PC-9 (cell line): ENCODE results near the gene AZU1. TPM values are rescaled to one million over a fixed set of nuclear protein-coding genes. Genes with fewer than 3 reads are reported as not detected.

Experiments used
- BruUV-seq: library from RNA; stranded (reverse); fragments of 400-500 nt; replicated peaks from 2 replicates; lab custom pipeline; 2021; lab: Mats Ljungman, UMichigan
- CTCF ChIA-PET: fragments of 300-600 bp; sonication (Branson Sonifier 250); formaldehyde crosslinking; loops from one replicate; lab custom pipeline; 2022; ENCODE audit warnings: antibody characterized with exemption; lab: Charles Lee
- POLR2A ChIA-PET: fragments of 300-600 bp; sonication (Branson Sonifier 250); formaldehyde crosslinking; loops from one replicate; lab custom pipeline; 2022; ENCODE audit warnings: antibody characterized with exemption; ENCODE audit not compliant: unreplicated experiment; lab: Charles Lee
- DNase-seq, 2 experiments: peaks; one replicate each; pipeline versions ENCODE4 v3.0.0 to v3.0.0-alpha.2; 2015 to 2022; ENCODE audit warnings: mixed read lengths in 1 of 2
- H2AFZ ChIP-seq: fragments of 200-600 bp; sonication (generic); 2 replicates; pipeline ENCODE4 v1.8.1; 2017; ENCODE audit warnings: antibody characterized with exemption
- H3F3A ChIP-seq: fragments of 200-600 bp; sonication (generic); 2 replicates; pipeline ENCODE4 v1.8.1; 2017; ENCODE audit warnings: antibody characterized with exemption, mild to moderate bottlenecking, low read depth; ENCODE audit not compliant: insufficient read depth
- H3K27ac ChIP-seq: fragments of 200-600 bp; sonication (generic); 2 replicates; pipeline ENCODE4 v1.6.1; 2016; ENCODE audit warnings: mixed run types
- H3K27me3 ChIP-seq: fragments of 200-600 bp; sonication (generic); 2 replicates; pipeline ENCODE4 v1.6.1; 2016; ENCODE audit warnings: low read depth, mixed run types; ENCODE audit not compliant: insufficient read depth
- H3K36me3 ChIP-seq: fragments of 200-600 bp; sonication (generic); 2 replicates; pipeline ENCODE4 v1.6.1; 2016; ENCODE audit warnings: low read depth, mixed run types
- H3K4me1 ChIP-seq: fragments of 200-600 bp; sonication (generic); replicated peaks from 2 replicates; pipeline ENCODE4 v1.6.1; 2016; ENCODE audit warnings: mixed run types; ENCODE audit not compliant: insufficient read depth
- H3K4me2 ChIP-seq: fragments of 200-600 bp; sonication (generic); 2 replicates; pipeline ENCODE4 v1.6.1; 2017; ENCODE audit warnings: mixed run types
- H3K4me3 ChIP-seq: fragments of 200-600 bp; sonication (generic); 2 replicates; pipeline ENCODE4 v1.6.1; 2016; ENCODE audit warnings: mixed run types
- H3K79me2 ChIP-seq: fragments of 200-600 bp; sonication (generic); 2 replicates; pipeline ENCODE4 v1.6.1; 2017; ENCODE audit warnings: low read depth, mixed run types
- H3K9me2 ChIP-seq: fragments of 200-600 bp; sonication (generic); 2 replicates; pipeline ENCODE4 v1.8.1; 2017; ENCODE audit warnings: mild to moderate bottlenecking; ENCODE audit not compliant: insufficient read depth
- H3K9me3 ChIP-seq: fragments of 200-600 bp; sonication (generic); 2 replicates; pipeline ENCODE4 v1.8.1; 2016; ENCODE audit warnings: low read depth; ENCODE audit not compliant: insufficient read depth
- H4K20me1 ChIP-seq: fragments of 200-600 bp; sonication (generic); 2 replicates; pipeline ENCODE4 v1.8.1; 2017; ENCODE audit not compliant: insufficient read depth
- CTCF ChIP-seq: fragments of 200-600 bp; sonication (generic); conservative IDR thresholded peaks from 2 replicates; pipeline ENCODE4 v1.6.1; 2017; ENCODE audit warnings: mixed run types, antibody characterized with exemption, mild to moderate bottlenecking, moderate library complexity
- EZH2 ChIP-seq: fragments of 200-600 bp; sonication (generic); IDR thresholded peaks from 2 replicates; pipeline ENCODE4 v1.8.0; 2017; ENCODE audit warnings: antibody characterized with exemption, low read depth
- intact Hi-C: fragments of 100-400 bp; cut with micrococcal nuclease; formaldehyde crosslinking; loops from one replicate; pipeline ENCODE4 v1.10.0; 2022; ENCODE audit not compliant: unreplicated experiment
- total RNA-seq: library from RNA; stranded (reverse); gene quantifications from 2 replicates; pipeline ENCODE4 v1.2.3, GENCODE V29; 2021

Gene AZU1
- total RNA-seq, 1 experiment from 2014 or later, result not detected

- Histone ChIP-seq H3K4me3 (no peak overlapping the region), H3K79me2 (peaks cover 10% of the 10 kb centered on the region), H3F3A (0 out of 2 replicates have a peak, but pooled peaks cover 8% of the 10 kb centered on the region), H2AFZ (no peak overlapping the region), H3K27ac (no peak overlapping the region), H3K9me3 (no peaks in the 10 kb centered on the region), H3K4me2 (no peak overlapping the region), H3K36me3 (no peaks in the 10 kb centered on the region), H3K9me2 (no peaks in the 10 kb centered on the region), H3K27me3 (no peaks in the 10 kb centered on the region), H3K4me1 (no peaks in the 10 kb centered on the region), H4K20me1 (peaks cover 9% of the 10 kb centered on the region)
- TF ChIP-seq EZH2, result no peak
- no peak for TF ChIP-seq CTCF
- ChIA-PET POLR2A (interaction anchor here (0.5 kb wide), 1 partner anchor 202 kb away, joined by 4 read pairs; no protein-coding TSS in a partner anchor), CTCF (interaction anchor here (0.6 kb wide), 1 partner anchor 66 kb away, joined by 5 read pairs; no protein-coding TSS in a partner anchor)
- no peak for DNase-seq
- intact Hi-C loops, result no loop called here
- BruUV-seq, result no TSS peak
Measured at GRCh38 chr19:793806-794205, 33.8 kb upstream of the AZU1 start.

- H3K27me3 ChIP-seq, result no peaks in the 10 kb centered on the region
- POLR2A ChIA-PET, result no interaction called here
- H3K27ac ChIP-seq, result no peak overlapping the region
- no peaks in the 10 kb centered on the region for H3K36me3 ChIP-seq
- intact Hi-C loops, result no loop called here
- peaks cover 10% of the 10 kb centered on the region for H3K4me1 ChIP-seq
- CTCF ChIA-PET, result no interaction called here
- no peak overlapping the region for H3K4me3 ChIP-seq
- no peaks in the 10 kb centered on the region for H3K9me2 ChIP-seq
- H3K4me2 ChIP-seq, result no peak overlapping the region
- BruUV-seq, result no TSS peak
- peaks cover 18% of the 10 kb centered on the region; the same call in 1 of the 2 replicates for H3F3A ChIP-seq
- H3K79me2 ChIP-seq, result peaks cover 23% of the 10 kb centered on the region
- H2AFZ ChIP-seq, result no peak overlapping the region
- peaks cover 22% of the 10 kb centered on the region for H4K20me1 ChIP-seq
- DNase-seq, result no peak
- no peaks in the 10 kb centered on the region for H3K9me3 ChIP-seq
- TF ChIP-seq CTCF, result no peak
- no peak for TF ChIP-seq EZH2
Measured at GRCh38 chr19:795073-795611, 32.5 kb upstream of the AZU1 start.

GRCh38 chr19:795691-796581, 31.7 kb upstream of the AZU1 start:
- CTCF ChIA-PET, result interaction anchor here (0.5 kb wide), 1 partner anchor 40 kb away, joined by 5 read pairs; no protein-coding TSS in a partner anchor
- 0 out of 2 replicates have a peak overlapping the region, but pooled peaks have one; percentile 20 for H3K27ac ChIP-seq
- no peak overlapping the region for H2AFZ ChIP-seq
- peaks cover 18% of the 10 kb centered on the region for H3K4me1 ChIP-seq
- peak overlapping the region; percentile 72 for H3K4me2 ChIP-seq
- no peak for DNase-seq
- H3K4me3 ChIP-seq, result peak overlapping the region; percentile 72
- no peaks in the 10 kb centered on the region for H3K9me2 ChIP-seq
- TF ChIP-seq EZH2 (no peak), CTCF (no peak)
- H3K36me3 ChIP-seq, result peaks cover under 1% of the 10 kb centered on the region; the same call in 1 of the 2 replicates
- POLR2A ChIA-PET, result no interaction called here
- H4K20me1 ChIP-seq, result peaks cover 30% of the 10 kb centered on the region
- H3K9me3 ChIP-seq, result no peaks in the 10 kb centered on the region
- peaks cover 31% of the 10 kb centered on the region for H3K79me2 ChIP-seq
- no peaks in the 10 kb centered on the region for H3K27me3 ChIP-seq
- intact Hi-C loops, result loop anchor here (2.0 kb wide), 3 partner anchors 13 to 223 kb away; partner anchors contain the start of gene BSG
- H3F3A ChIP-seq, result peaks cover 24% of the 10 kb centered on the region; the same call in 1 of the 2 replicates
- no TSS peak for BruUV-seq
